ENCODE data around the gene PLD3. TPM values are rescaled to one million over a fixed set of nuclear protein-coding genes. Genes with fewer than 3 reads are reported as not detected.

The PLD3 gene
- total and polyA plus RNA-seq, 2 donors from 2014 or later, result 175 to 207 TPM

DNA sequence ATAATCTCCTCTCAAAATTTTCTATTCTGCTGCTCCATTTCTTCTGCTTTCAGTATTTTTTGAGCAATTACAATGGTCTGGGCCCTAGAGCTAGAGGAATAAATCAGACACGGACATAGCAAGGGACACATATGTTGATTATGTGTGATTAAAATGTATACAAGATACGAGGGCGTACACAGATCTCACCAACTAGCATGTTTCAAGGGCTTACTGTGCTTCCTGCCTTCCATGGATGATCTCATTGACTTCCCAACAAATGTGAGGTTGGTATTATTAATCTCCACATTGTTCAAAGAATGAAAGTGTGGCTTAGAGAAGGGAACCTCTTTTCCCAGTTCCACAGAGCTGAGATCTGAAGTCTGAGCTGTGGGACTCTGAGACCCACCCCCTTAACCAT, 9.1 kb downstream of the PLD3 start:
- no peak overlapping the region for H3K4me3 ChIP-seq (ENCODE audit: low read length in 3 of 3)
- H3K9ac ChIP-seq (ENCODE audit: low read length in 3 of 3), result no peak overlapping the region
- H3K27me3 ChIP-seq (ENCODE audit: control insufficient read depth, insufficient read depth, low read length), result no peaks in the 10 kb centered on the region
- intact Hi-C loops (cut with DNase I), result no loop called here
- no peaks in the 10 kb centered on the region for H3K4me1 ChIP-seq (ENCODE audit: control insufficient read depth in 2 of 3, insufficient read depth in 2 of 3, low read depth in 1 of 3, low read length in 3 of 3)
- DNase-seq, result no peak
- TF ChIP-seq, protein P1, sequence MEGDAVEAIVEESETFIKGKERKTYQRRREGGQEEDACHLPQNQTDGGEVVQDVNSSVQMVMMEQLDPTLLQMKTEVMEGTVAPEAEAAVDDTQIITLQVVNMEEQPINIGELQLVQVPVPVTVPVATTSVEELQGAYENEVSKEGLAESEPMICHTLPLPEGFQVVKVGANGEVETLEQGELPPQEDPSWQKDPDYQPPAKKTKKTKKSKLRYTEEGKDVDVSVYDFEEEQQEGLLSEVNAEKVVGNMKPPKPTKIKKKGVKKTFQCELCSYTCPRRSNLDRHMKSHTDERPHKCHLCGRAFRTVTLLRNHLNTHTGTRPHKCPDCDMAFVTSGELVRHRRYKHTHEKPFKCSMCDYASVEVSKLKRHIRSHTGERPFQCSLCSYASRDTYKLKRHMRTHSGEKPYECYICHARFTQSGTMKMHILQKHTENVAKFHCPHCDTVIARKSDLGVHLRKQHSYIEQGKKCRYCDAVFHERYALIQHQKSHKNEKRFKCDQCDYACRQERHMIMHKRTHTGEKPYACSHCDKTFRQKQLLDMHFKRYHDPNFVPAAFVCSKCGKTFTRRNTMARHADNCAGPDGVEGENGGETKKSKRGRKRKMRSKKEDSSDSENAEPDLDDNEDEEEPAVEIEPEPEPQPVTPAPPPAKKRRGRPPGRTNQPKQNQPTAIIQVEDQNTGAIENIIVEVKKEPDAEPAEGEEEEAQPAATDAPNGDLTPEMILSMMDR (IDR thresholded peaks at IDR 0.05; ENCODE audit: borderline replicate concordance, extremely low read depth, insufficient read depth), result no peak
- H3K9me3 ChIP-seq (ENCODE audit: control insufficient read depth in 2 of 3, insufficient read depth in 1 of 3, low read length in 3 of 3), result no peaks in the 10 kb centered on the region
- H3K27ac ChIP-seq (ENCODE audit: low read depth in 2 of 2, low read length in 2 of 2), result no peak overlapping the region
- peaks cover 0 to 4% (median 0%) of the 10 kb centered on the region in 3 donors for H3K36me3 ChIP-seq (ENCODE audit: control insufficient read depth in 2 of 3, insufficient read depth in 3 of 3, low read length in 3 of 3)
- no peak for FAIRE-seq

DNA sequence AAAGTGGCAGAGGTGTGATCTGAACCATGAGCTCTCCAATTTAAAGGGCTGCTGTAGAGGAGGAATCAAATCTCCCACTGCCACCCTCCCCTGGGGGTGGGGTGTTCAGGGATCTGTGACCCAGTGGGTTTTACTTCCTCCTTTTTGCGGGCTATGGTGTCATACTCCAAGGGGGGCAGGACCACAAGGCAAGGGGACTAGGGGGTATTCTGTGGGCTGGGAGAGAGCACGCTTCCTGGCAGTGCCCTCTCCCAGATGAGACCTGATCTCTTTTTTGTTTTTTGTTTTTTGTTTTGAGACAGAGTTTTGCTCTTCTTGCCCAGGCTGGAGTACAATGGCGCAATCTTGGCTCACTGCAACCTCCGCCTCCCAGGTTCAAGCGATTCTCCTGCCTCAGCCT, 10.3 kb downstream of the PLD3 start:
- H3K36me3 ChIP-seq (ENCODE audit: control insufficient read depth in 2 of 3, insufficient read depth in 3 of 3, low read length in 3 of 3), result peaks cover 0 to 4% (median 0%) of the 10 kb centered on the region in 3 donors
- DNase-seq (no peak), FAIRE-seq (no peak)
- no peak overlapping the region for H3K27ac ChIP-seq (ENCODE audit: low read depth in 2 of 2, low read length in 2 of 2)
- no peaks in the 10 kb centered on the region for H3K4me1 ChIP-seq (ENCODE audit: control insufficient read depth in 2 of 3, insufficient read depth in 2 of 3, low read depth in 1 of 3, low read length in 3 of 3)
- H3K9me3 ChIP-seq (ENCODE audit: control insufficient read depth in 2 of 3, insufficient read depth in 1 of 3, low read length in 3 of 3), result no peaks in the 10 kb centered on the region
- H3K9ac ChIP-seq (ENCODE audit: low read length in 3 of 3), result no peak overlapping the region
- H3K27me3 ChIP-seq (ENCODE audit: control insufficient read depth, insufficient read depth, low read length), result no peaks in the 10 kb centered on the region
- TF ChIP-seq, protein P1 (IDR thresholded peaks at IDR 0.05; ENCODE audit: borderline replicate concordance, extremely low read depth, insufficient read depth), result no peak
- no peak overlapping the region for H3K4me3 ChIP-seq (ENCODE audit: low read length in 3 of 3)
- intact Hi-C loops (cut with DNase I), result no loop called here

DNA sequence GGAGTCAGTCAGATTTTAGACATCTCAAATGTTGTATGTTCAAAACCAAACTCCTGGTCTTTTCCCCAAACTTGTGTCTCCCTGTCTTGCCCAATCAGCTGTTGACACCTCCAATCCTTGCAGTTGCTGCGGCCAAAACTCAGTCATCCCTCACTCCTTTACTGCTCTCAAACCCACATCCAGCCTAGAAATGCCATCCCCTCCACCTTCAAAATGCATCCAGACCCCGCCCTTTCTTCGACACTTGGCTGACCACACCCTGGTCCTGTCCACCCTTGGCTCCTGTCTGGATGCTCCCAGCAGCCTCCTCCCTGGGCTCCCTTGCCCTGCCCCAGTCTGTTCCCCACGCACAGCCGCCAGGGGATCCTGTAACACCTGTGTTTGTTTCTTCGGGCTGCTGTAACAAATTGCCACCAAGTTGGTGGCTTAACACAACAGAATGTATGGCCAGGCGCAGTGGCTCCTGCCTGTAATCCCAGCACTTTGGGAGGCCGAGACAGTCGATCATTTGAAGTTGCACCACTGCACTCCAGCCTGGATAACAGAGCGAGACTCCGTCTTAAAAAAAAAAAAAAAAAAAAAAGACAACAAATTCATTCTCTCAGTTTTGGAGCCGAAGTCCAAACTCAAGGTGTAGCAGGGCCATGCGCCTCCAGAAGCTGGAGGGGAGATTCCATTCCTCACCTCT, 11.7 kb downstream of the PLD3 start:
- DNase-seq (no peak), FAIRE-seq (no peak)
- Histone ChIP-seq H3K36me3 (ENCODE audit: control insufficient read depth in 2 of 3, insufficient read depth in 3 of 3, low read length in 3 of 3) (peaks cover 0 to 4% (median 0%) of the 10 kb centered on the region in 3 donors), H3K9ac (ENCODE audit: low read length in 3 of 3) (no peak overlapping the region), H3K27ac (ENCODE audit: low read depth in 2 of 2, low read length in 2 of 2) (no peak overlapping the region), H3K4me3 (ENCODE audit: low read length in 3 of 3) (no peak overlapping the region), H3K4me1 (ENCODE audit: control insufficient read depth in 2 of 3, insufficient read depth in 2 of 3, low read depth in 1 of 3, low read length in 3 of 3) (no peaks in the 10 kb centered on the region), H3K27me3 (ENCODE audit: control insufficient read depth, insufficient read depth, low read length) (no peaks in the 10 kb centered on the region), H3K9me3 (ENCODE audit: control insufficient read depth in 2 of 3, insufficient read depth in 1 of 3, low read length in 3 of 3) (no peaks in the 10 kb centered on the region)
- TF ChIP-seq, protein P1 (IDR thresholded peaks at IDR 0.05; ENCODE audit: borderline replicate concordance, extremely low read depth, insufficient read depth), result no peak
- intact Hi-C loops (cut with DNase I), result no loop called here
